NCI-H1105 treated with DMSO at 0.1 percent for 48 hours (cell line): ENCODE data around the gene TMEM45B.
"Not testable (repeated sequence)": the region's sequence is repeated elsewhere in the genome, so short reads cannot be mapped to it uniquely, and the experiment has no call there.

ENCODE experiments used
- DNase-seq: peaks from one replicate; lab custom pipeline; 2025; lab: John Stamatoyannopoulos, UW

TMEM45B gene

GRCh38 chr11:129815596-129816461, at the start of gene TMEM45B:
TSS of gene TMEM45B (plus strand) at chr11:129815848. CDS start at chr11:129852483, 36,635 bp downstream.
- peak; percentile 74 for DNase-seq

GRCh38 chr11:129766898-129767604, 48.6 kb upstream of the TMEM45B start:
- DNase-seq: peak; percentile 41

- no peak for DNase-seq
These were observed 47.8 kb upstream of the TMEM45B start for GRCh38 chr11:129767827-129768226.

- no peak for DNase-seq
These were observed 47.3 kb upstream of the TMEM45B start for GRCh38 chr11:129768356-129768755.

GRCh38 chr11:129769059-129769458, 46.6 kb upstream of the TMEM45B start:
- no peak for DNase-seq

- no peak for DNase-seq
These were observed 44.7 kb upstream of the TMEM45B start for GRCh38 chr11:129770993-129771392.

GRCh38 chr11:129771456-129771855, 44.2 kb upstream of the TMEM45B start:
- DNase-seq: not testable (repeated sequence)

GRCh38 chr11:129778877-129779276, 36.8 kb upstream of the TMEM45B start:
- no peak for DNase-seq

- DNase-seq: no peak
These were observed 36.3 kb upstream of the TMEM45B start for GRCh38 chr11:129779342-129779741.

- peak; percentile 49 for DNase-seq
These were observed 30.1 kb upstream of the TMEM45B start for GRCh38 chr11:129785383-129786111.

GRCh38 chr11:129786112-129786416, 29.6 kb upstream of the TMEM45B start:
- DNase-seq: not testable (repeated sequence)

- no peak for DNase-seq
These were observed 28.0 kb upstream of the TMEM45B start for GRCh38 chr11:129787532-129788155.

GRCh38 chr11:129788278-129788677, 27.4 kb upstream of the TMEM45B start:
- no peak for DNase-seq

GRCh38 chr11:129790106-129790505, 25.5 kb upstream of the TMEM45B start:
- DNase-seq: no peak

GRCh38 chr11:129791515-129791914, 24.1 kb upstream of the TMEM45B start:
- DNase-seq: no peak

- no peak for DNase-seq
These were observed 23.0 kb upstream of the TMEM45B start for GRCh38 chr11:129792663-129793062.

GRCh38 chr11:129795089-129795488, 20.6 kb upstream of the TMEM45B start:
- no peak for DNase-seq

GRCh38 chr11:129798212-129798611, 17.4 kb upstream of the TMEM45B start:
- no peak for DNase-seq

GRCh38 chr11:129800162-129800561, 15.5 kb upstream of the TMEM45B start:
- DNase-seq: not testable (repeated sequence)

GRCh38 chr11:129800655-129801054, 15.0 kb upstream of the TMEM45B start:
- no peak for DNase-seq

GRCh38 chr11:129803533-129803932, 12.1 kb upstream of the TMEM45B start:
- DNase-seq: no peak

- DNase-seq: no peak
These were observed 11.6 kb upstream of the TMEM45B start for GRCh38 chr11:129804012-129804411.
